GM21576 (cell line): ENCODE measurements around the gene YBEY.
A peak's percentile ranks its signal among the peaks of the same experiment; 100 is the strongest.
"Not testable (repeated sequence)": the region's sequence is repeated elsewhere in the genome, so short reads cannot be mapped to it uniquely, and the experiment has no call there.

Source experiments
- ATAC-seq: cut with Tn5 transposase; IDR thresholded peaks from one replicate; pipeline ENCODE4 v1.9.1; 2021; ENCODE audit warnings: mild to moderate bottlenecking, moderate library complexity; ENCODE audit not compliant: unreplicated experiment

YBEY gene

DNA sequence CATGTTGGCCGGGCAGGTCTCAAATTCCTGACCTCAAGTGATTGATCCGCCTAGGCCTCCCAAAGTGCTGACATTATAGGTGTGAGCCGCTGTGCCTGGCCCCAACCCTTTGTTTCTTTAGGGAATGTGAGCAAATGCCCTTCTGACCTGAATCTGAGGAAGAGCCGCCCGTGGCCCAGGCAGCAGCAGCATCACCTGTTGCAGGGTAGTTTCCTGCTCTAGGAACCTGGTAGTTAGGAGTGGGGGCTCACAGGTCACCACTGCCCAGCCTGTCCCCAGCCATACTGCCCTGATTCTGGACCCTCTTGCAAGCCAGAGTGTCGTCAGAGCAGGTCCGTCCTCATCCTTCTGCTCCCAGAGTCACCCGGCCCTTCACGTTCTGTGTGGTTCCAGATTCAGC, 13.0 kb downstream of the YBEY start:
- no peak for ATAC-seq

DNA sequence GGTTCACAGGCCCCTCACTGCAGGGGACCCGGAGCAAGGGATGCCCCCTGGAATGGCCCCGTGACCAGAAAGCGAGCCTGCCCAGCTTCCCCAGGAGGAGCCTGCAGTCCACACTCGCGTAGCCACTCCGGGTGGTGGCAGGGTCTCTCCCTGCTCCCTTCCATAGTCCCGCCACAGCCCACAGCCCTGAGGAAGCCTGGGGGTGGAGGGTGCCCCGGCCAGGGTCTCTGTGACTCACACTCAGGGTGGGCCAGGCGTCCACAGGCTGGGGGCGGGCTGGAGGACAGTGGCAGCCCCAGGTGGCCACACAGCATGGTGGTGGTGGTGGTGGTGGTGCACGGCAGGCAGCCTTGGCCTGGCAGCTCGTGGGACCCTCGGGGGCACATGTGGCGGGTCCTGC, 15.6 kb downstream of the YBEY start:
- ATAC-seq = no peak

DNA sequence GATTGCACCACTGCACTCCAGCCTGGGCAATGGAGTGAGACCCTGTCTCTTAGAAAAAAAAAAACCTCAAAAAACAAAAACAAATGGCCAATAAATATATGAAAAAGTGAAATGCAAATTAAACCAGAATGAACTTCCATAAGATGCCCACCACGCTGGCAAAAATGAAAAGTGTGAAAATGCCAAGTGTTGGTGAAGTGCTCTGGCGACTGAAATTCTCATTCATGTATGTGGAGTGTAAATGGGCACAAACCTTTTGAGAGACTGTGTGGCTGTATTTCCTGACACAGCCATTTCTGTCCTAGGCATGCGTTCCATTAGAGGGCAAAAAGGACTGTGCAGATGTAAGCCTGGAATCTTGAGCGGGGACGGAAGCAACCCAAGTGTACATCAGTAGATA, 18.3 kb downstream of the YBEY start:
- ATAC-seq = no peak

DNA sequence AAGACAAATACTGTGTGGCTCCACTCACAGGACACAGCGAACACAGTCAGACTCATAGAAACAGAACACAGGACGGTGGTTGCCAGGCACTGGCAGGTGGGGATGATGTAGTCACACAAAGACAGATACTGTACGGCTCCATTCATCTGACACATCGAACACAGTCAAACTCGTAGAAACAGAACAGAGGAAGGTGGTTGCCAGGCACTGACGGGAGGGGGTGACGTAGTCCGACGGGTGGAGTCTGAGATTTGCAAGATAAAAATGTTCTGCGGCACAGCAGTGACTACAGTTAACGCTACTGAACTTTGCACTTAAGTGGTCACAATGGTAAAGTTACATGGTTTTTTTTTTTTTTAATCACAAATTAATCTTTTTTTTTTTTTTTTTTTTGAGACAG, 18.8 kb downstream of the YBEY start:
- ATAC-seq = no peak

DNA sequence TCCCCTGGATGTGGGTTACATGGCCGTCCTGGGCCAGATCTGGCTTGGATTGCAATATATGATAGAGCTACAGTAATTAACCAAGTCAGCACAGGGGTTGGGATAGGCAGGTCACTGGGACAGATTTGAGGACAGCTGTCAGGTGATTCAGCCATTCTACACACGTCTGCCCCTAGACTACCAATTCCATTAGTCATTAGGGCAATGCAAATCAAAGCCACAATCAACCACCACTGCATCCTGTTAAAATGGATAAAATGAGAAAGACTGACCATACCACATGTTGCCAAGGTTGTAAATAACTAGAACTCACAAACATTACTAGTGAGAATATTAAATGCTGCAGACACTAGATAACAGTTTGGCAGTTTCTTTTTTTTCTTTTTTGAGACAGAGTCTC, 21.5 kb downstream of the YBEY start:
- no peak for ATAC-seq

DNA sequence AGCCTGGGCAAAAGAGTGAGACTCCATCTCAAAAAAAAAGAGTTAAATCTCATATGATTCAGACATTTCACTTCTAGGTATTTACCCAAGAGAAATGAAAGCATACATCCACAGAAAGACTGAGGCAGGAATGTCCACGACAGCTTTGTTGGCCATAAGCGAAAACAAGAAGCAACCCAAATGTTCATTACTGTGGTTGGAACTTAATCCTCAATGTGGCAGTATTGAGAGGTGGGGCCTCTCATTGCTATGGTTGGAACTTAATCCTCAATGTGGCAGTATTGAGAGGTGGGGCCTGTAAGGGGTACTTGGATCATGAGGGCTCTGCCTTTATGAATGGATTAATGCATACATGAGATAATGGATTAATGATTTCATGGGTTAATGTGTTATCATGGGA, 22.3 kb downstream of the YBEY start:
- ATAC-seq = no peak

DNA sequence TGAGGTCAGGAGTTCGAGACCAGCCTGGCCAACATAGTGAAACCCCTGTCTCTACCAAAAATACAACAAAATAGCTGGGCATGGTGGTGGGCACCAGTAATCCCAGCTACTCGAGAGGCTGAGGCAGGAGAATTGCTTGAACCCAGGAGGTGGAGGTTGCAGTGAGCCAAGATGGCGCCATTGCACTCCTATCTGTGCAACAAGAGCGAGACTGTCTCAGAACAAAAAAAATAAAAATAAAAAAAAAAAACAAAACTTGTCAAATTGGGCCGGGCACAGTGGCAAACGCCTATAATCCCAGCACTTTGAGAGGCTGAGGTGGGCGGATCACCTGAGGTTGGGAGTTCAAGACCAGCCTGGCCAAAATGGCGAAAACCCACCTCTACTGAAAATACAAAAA, 24.1 kb downstream of the YBEY start:
- ATAC-seq = not testable (repeated sequence)

DNA sequence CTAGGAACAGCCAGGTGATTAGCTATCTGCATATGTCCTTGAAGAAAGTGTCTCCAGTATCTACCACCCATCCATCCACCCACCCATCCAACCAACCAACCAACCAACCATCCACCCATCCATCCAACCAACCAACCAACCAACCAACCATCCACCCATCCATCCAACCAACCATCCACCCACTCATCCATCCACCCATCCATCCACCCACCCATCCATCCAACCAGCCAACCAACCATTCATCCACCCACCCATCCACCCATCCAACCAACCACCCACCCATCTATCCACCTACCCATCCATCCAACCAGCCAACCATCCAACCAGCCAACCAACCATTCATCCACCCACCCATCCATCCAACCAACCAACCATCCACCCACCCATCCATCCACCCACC, 25.4 kb downstream of the YBEY start:
- no peak for ATAC-seq

DNA sequence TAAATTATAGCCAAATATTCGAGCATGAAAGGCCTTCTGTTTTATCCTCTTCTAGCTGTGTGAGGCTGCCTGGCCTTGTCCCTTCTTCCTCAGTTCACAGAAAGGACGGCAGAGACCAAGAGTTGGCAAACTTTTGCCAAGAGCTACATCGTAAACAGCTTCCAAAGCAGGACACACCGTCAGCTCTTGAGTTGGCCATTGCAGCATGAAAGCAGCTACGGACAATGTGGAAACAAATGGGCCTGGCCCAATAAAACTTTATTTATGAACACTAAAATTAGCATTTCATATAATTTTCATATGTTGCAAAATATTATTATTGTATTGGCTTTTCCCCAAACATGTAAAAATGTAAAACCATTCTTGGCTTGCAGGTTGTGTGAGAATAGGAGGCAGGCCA, 26.8 kb downstream of the YBEY start:
- ATAC-seq = no peak

DNA sequence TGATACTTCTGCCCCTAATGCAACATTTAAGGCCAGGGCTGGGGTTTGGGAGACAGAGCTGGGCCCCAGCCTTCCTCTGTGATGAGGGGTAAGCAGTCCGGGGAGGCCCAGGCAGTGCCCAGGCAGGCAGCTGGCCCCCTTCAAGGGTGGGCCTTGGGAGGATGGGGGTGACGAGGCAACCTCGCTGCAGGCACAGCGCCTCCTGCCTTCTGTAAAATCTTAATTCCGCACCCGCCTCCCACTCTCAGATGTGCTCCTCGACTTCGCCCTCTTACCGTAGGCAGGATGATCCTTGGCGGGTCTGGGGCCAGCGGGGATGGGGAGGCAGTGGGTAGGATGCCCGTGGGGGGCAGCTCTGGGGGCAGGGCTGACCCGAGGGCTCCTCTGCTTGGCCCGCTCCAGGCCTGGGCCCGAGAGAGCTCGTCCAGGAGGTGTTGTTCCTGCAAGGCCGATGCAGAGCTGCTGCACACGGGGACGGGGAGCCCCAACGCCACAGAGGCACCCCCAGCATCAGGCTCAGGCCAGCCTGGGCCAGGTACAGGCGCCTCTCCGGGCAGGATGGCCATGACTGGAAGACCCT, 28.4 kb downstream of the YBEY start:
- ATAC-seq = no peak

DNA sequence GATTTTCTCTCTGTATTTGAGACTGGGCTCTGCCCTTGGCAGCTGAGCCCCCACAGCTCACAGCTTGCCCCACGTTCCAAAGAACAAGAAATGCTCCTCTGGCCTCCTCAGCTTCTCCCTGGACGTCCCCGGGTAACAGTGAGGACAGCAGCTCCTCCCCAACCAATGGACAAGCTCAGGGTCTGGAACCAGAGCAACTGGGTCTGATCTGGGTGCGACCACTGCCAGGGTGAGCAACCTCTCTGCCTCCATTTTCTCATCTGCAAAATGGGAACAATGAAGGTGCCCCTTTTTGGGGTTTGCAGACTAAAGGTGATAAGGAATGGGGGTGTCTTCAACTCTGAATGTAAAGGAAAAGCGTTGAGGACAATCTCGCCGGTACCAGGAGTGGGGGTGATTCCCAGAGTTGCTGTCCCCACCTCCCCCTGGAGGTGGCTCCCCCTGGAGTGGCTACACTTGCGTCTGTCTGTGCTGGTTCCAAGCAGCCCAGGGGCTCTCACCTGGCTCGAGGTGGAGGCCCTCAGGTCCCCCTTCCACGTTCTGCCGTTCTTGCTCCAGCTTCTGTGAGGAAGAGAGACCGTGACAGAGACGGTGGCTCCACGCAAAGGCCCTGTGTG, 30.7 kb downstream of the YBEY start:
- no peak for ATAC-seq

DNA sequence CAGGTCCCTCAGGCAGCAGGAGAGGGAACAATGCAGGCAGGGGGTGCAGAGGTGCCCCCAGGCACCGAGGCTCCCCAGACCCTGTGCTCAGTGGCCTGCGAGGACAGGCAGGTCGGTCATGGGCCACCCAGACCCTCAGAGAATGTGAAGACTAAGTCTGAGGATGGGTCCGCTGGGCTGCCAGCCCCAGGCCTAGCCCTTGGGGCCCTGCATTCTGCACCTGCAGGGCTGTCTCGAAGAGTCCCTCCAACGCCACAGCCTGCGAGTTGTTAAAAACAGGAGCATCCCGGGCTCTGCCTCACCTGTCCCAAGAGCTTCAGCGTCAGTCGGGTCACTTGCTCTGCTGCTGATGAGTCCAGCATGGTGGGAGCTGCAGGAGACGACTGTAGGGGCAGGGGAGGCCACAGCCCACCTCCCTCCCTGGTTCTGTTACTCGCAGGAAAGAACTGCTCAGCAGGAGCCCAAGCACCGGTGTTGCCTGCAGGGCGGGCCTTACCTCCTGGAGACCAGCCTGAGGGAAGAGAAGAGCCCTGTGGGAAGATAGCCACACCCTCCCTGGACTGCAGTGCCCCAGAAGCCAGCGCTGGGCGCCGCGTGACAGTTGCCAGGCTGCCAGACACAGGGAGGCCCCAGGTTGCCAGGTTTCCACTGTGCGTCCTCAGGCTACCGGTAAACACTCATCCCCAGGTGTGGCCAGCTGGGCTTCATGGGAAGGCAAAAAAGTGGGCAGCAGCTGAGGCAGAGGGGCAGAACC, 31.7 kb downstream of the YBEY start:
- ATAC-seq = no peak

DNA sequence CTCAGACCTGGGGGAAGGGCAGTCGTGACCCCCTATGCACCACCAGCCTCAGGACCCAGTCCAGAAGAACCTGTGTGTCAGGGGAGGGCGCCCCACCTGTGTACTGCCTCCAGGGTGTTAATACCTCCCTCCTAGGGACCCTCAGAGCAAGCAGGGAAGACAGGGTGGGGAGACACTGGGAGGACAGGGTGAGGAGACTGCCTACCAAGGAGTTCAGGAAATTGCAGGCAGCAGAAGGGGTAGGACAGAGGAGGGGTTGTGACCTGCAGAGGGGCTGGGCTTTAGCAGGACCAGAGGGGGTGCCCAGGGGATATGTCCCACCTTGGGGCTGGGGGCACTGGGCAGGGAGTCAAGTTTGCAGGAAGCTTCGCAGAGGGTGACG, 32.3 kb downstream of the YBEY start:
- ATAC-seq = no peak

DNA sequence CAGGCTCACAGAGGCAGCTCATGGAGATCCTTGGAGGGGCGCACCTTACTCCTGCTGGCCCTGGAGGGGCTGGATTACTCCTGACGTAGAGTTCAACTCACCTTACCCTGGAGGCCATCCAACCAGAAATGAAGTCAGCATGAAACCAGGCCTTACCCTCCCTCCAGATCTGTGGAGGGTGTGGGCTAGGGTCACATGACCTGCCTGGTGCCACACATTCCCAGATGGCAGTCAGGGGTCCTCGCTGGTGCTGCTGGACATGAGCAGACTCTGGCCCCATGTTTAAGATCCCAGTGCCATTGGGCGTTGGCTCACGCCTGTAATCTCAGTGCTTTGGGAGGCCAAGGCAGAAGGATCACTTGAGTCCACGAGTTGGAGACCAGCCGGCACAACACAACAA, 33.0 kb downstream of the YBEY start:
- ATAC-seq = no peak

DNA sequence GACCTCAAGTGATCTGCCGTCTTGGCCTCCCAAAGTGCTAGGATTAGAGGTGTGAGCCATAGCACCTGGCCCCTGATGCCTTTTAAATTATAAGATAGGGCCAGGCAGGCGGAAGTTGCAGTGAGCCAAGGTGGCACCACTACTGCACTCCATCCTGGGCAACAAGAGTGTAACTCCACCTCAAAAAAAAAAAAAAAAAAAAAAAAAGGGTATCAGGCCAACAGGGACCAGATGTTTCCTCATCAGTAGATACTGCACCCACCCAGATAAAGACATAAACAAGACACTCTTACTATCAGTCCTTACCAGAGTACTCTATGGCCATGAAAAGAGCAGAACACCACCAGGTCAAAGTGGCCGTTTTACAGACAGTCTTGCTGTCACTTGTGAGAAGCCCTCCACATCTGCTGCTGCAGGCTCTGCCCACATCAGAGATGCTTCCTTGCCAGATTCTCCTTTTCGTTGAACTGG, 34.2 kb downstream of the YBEY start:
- no peak for ATAC-seq

DNA sequence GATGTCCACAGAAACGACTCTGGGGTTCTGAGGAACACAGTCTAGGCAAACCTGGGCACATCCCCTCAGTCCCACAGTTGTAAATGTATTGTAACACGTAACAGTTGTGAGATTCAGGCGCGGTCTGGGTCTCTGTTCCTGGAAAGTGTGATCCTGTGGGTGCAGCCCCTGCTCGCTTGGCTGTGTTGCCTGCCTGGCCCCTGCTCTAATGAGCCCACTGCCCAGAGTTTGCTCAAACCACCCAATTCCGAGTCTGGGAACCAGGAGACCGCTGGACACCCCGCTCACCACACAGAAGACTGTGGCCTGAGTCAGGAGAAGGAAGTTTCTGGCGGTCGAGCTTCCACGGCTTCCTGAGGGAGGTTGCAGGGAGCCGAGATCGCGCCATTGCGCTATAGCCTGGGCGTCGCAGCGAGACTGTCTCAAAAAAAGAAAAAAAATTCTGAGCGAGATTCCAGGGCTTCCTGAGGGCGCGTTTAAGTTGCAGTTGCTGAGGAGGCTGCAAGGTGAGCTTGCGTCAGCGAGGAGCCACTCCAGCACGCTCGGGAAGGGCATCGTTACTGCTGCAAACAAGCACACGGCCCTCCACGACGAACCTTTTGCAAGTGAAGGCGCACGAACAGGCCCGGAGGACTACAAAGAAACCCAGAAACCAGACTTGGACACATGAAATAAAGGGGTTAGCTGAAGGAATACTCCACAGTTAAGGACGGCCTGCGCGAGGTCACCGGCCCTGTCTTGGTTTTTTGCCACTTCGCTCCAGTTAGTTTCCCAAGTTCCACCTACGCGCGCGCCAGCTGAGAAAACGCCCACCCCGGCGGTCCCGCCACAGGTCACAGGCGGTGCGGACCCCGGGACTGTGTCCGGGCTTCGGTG, 36.4 kb downstream of the YBEY start:
- no peak for ATAC-seq

DNA sequence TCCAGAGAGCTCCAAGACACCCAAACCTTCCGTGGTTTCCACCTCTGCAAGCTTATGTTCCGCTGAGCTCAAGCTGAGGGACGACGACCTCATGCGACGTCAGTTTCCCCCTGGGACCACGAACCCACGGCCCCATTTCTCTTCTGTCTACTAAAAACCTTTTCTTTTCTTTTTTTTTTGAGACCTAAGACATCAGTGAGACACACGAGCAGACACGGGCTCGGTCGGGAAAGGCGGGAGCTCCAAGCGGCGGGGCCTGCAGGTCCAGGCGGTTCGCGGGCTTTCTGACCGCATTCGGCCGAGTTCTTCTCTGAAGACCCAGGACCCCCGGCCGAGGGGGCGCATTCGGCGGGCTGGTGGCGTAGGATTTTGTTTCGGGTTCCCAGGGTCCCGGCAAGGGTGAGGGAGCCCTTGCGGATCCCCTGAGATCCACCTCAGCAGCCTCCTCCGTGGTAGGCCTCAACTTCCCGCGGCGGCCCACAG, 37.1 kb downstream of the YBEY start:
- ATAC-seq = no peak

DNA sequence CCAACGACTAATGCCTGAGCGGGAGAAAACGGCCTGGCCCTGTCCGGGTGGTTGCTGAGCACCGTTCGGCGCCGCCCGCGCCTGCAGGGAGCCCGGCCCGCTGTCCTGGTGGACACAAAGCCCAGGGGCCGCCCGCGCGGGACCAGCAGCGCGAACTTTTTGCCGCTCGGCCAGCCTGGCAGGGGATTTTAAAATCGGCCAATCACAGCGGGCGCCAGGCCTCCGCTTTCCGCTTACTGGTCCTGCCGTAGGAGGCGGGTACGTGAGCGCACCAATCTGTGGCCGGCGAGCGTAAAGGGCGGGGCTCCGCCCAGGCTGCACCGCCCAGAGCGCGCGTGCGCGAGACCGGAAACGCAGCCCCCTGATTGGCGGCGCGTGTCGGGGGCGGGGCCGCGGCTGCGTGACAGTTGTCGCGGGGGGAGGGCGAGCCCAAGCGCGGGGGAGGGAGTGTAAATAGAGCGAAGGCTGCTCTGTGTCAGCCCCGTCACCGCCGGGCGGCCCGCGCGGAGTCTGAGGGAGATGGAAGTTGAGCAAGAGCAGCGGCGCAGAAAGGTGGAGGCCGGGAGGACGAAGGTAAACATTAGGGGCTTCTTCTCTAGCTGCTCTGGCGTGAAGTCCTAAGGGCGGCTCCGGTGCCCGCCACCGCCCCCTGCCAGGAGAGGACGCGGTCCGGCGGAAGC, 37.7 kb downstream of the YBEY start, which contains the start of the genes C21orf58 and PCNT:
Gene C21orf58, minus strand, starts transcription at position 161 of the 680 bp plus-strand sequence. CDS start 1,132 bp downstream, outside the sequence.
Gene PCNT, plus strand, starts transcription at position 447 of the 680 bp plus-strand sequence. Its CDS starts 73 bp downstream, at position 520.
- ATAC-seq = peak; percentile 78

DNA sequence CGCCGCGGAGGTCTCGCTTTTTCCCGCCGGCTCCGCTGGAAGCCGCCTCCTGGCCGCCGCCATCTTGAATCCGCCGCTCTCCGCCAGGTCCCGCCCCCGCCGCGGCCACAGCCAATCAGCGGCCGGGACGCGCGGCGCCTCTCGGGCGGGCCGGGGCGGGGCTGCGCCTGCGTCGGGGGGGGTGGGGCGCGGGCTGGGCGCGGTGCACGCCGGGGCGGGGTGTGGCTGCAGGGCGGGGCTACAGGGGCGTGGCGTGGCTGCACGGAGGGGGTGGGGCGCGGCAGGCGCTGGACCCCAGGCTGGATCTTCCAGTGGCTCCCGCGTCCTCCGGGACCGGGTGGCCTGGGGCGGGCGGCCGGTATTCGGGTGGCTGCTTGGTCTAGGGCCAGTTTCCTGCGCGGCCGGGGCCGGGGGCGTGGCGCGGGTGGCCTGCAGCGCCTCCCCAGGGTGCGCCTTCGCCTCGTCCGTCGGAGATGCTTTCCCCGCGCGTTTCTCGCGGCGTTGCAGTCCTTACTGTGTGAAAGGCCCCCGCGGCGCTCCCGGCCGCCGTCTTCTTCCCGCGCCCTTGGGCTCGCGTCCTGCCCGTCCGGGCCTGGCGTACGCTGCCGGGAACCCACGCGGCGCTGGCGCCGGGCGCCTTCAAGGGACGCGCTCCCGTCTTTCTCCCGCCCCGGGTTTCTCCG, 38.4 kb downstream of the YBEY start:
- peak; percentile 52 for ATAC-seq
